ENCODE measurements around the gene PTPRH.
"Not testable (repeated sequence)": the region's sequence is repeated elsewhere in the genome, so short reads cannot be mapped to it uniquely, and the experiment has no call there.

The PTPRH gene

DNA sequence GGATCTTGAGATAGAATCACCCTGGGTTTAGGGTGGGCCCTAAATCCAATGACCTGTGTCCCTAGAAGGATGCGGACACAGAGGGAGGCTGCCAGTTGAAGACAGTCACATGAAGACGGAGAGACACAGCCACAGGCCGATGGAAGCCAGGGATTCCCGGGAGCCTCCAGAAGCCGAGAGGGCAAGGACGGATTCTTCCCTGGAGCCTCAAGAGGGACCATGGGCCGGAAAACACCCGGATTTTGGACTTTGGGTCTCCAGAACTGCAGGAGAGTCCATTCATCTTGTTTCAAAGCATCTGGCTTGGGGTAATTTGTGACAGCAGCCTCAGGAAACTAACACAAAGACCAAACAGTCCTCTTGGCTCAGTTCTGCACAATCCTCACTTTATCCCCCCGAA, 17.0 kb upstream of the PTPRH start:
- DNase-seq = no peak

DNA sequence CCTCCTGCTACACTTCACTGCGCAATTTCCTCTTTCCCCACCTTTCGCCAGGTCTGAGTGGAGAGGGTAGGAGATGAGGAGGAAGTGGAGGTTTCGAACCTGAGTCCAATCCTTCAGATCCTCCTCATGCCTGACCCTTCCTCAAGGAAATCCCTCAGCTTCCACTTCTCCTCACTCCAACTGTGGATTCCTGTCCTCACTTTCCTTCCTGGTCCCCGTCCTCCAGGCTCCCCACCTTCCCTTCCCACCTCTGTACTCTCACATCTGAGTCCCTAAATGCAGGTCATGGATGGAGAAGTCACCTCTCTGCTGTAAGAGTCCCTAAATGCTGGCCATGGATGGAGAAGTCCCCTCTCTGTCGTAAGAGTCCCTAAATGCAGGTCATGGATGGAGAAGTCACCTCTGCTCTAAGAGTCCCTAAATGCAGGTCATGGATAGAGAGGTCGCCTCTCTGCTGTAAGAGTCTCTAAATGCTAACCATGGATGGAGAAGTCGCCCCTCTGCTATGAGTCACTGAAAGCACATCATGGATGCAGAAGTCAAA, 16.2 kb upstream of the PTPRH start:
- peak; percentile 32 for DNase-seq

DNA sequence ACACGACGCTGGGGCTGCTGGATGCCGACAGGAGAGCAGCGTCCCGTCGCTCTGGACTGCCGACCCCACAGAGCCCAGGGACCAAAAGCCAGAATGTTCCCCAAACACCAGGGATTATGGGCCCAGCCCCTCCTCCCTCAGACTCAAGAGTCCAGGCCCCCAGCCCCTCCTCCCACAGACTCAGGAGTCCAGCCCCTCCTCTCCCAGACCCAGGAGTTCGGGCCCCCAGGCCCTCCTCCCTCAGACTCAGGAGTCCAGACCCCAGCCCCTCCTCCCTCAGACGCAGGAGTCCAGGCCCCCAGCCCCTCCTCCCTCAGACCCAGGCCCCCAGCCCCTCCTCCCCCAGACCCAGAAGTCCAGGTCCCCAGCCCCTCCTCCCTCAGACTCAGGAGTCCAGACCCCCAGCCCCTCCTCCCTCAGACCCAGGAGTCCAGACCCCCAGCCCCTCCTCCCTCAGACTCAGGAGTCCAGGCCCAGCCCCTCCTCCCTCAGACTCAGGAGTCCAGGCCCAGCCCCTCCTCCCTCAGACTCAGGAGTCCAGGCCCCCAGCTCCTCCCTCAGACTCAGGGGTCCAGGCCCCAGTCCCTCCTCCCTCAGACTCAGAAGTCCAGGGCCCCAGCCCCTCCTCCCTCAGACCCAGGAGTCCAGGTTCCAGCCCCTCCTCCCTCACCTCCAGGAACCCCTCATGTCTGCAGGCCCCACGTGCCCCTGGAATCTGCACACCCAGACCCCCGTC, 15.5 kb upstream of the PTPRH start:
- DNase-seq = not testable (repeated sequence)

DNA sequence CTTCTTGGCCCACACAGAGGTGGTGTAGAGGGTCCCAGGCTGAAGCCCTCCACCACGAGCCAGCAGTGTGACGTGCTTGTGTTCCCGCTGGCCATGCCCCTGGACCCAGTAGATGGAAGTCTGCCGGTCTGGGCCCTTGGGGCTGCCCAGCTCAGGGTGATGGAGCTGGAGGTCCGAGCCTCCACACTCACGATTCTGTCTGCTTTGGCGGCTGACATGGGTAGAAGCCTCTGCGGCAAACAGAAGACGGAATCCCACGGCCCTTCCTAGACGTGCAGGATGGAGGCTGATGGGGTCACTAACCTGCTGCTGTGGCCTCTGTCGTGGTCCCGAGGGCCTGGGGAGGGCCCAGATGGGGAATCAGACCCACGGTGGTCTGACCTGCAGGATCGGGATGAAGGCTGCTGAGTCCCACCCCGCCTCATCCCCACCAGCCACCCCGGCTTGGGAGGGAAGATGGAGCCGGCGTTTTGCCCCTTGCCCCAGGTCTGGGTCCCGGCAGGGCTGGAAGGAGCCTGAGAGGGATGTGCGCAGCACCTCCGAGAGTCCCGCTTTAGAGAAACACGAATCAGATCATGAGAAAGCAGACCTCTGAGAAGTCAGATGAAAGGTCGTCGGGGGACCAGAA, 14.9 kb upstream of the PTPRH start:
- DNase-seq = no peak

DNA sequence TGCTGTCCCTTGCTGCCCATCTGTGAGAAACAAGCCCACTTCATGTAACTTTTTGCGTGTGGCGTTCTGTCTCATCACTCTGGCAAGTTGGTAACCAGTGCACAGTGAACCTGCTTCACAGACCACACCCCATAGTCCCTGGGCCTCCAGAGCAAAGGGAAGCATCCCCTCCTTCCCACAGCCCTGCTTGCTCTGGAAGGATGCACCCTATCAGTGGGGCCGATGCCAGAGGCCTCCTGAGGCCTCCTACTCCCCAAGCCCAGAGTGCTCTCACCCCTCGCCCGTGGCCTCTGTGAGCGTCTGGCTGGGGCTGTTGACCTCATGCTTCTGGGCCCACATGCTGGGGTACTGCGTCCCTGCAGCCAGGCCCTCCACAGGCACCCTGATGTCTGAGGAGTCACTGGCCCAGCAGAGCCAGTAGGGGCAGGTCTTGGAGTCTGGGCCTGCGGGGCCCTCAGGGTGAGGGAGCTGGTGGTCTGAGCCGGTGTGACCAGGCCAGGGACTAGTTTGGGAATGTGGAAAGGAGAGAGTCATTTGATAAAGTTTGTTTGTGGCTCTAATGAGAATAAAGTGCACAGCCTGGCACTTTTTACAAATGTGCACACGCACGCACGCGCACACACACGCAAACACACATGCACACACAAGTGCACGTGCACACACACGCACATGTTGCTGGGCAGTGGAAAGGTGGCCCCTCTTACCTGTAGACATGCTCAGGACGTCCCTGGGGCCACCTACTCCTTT, 14.2 kb upstream of the PTPRH start:
- DNase-seq = no peak

DNA sequence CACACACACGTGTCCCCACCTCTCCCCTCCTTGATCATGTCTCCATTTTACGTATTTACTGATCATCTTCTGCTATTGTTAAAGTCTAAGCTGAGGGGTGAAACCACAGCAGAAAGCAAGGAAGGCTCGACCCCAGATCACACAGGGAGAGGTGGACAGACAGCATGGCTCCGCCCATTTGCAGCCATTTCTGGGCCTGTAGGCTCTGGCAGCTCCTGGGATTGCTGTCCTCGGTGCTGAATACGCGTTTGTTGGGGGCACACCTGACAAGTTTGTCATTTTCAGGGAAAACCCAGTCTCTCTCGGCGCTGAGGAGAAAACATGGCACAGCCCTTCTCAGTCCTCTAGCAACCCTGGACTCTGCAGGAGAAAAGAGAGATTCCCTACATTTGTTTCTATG, 11.2 kb upstream of the PTPRH start:
- peak; percentile 61 for DNase-seq

DNA sequence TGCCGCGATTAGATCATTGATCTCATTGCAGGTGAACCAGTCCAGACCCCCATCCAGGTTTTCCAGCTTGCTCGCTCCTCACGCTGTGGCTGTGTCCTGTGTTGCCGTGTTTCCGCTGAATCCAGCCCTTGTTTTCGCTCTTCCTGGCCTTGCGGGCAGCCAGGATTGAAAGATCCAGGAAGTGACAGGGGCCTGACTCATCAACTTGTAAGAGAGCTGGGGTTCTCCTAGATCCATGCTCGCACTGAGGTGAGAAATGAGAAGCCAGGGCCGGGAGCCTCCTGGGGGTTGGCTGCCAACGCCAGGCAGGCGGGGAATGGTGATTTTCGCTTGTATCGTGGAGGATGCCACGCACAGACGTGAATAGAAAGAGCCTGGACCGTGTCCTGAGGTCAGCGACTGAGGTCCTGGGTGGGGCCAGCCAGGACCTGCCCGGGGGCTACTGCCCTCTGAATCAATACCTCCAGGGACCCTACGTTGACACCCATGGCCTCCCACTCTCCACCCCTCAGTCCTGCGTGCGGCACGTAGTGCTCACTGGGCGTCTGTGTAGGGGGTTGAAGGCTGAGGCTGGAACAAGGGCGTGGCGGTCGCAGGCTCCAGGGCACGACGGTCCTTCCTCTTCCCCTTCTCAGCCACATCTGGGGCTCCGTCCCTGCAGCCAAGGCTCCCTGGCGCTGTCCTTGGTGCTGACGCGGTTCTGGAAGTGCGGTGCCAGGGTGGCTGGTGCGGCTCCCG, 7.3 kb upstream of the PTPRH start:
- DNase-seq = peak; percentile 92

DNA sequence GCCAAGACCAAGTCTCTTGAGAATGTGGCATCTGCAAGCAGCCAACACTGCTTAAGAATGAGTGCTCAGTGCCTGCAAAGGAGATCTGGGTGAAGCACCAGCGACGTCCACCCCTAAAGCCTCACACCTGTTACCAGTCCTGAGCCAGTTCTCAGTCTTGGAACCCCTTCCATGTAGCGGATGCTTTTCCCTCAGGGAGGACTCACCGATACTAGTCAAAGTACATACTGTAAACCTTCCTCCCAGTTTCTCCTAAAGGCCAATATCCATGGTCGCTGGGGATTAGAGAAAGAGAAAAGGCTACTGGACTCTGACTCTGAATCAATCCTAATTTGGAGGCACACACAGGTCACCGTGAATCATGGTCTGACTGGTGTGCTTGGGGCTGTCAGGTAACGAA, 4.2 kb upstream of the PTPRH start:
- DNase-seq = no peak

DNA sequence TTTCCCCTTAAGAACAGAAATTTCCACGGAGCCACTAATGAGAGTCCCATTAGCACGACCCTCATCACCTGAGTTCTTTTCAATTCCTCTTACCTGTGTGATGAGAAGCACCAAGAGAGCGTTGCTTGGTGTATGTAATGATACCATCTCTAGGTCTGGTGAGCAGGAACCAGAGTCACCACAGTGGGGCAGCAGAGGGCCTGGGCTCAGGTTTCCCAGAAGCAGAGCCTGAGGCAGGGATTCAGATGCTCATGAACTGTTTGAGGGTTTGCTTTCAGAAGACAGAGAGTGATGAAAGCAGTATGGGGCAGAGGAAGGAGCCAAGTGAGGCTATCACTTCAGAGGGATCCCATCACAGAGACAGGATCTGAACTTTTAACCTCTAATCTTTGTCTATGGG, 3.1 kb upstream of the PTPRH start:
- DNase-seq = peak; percentile 63

DNA sequence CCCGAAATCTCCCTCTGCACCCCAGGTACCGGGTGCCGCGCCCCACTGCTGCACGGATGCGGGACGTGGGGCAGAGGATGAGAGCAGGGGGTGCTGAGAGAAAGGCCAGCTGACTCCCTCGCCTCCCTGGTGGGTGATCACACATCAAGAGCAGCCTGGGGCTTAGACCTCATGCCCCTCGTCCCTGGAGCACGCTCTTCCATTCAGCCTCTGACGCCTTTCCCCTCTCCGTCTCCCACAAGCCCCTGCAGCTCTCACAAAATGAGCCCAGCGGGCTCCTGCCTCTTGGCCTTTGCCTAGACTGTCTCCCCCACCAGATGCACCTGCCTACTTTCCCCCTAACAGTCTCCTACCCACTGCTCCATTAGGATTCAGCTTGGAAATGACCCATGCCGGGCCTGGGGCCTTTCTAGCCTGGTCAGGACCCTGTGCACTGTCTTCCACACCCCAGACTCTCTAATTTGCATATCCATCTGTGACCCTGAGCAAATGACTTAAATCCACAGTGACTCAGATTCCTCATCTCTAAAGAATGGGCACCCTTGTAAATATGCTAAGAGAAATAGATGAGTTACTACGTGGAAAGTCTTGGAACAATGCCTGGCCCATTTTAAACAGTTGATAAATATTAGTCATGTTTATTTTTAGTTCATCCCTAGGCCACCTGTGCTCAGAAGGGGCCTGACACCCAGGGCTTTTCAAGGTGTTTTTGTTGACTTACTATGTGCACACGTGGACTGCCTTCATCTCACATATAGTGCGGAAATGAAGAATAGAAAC, 582 bp upstream of the PTPRH start:
- DNase-seq = no peak

DNA sequence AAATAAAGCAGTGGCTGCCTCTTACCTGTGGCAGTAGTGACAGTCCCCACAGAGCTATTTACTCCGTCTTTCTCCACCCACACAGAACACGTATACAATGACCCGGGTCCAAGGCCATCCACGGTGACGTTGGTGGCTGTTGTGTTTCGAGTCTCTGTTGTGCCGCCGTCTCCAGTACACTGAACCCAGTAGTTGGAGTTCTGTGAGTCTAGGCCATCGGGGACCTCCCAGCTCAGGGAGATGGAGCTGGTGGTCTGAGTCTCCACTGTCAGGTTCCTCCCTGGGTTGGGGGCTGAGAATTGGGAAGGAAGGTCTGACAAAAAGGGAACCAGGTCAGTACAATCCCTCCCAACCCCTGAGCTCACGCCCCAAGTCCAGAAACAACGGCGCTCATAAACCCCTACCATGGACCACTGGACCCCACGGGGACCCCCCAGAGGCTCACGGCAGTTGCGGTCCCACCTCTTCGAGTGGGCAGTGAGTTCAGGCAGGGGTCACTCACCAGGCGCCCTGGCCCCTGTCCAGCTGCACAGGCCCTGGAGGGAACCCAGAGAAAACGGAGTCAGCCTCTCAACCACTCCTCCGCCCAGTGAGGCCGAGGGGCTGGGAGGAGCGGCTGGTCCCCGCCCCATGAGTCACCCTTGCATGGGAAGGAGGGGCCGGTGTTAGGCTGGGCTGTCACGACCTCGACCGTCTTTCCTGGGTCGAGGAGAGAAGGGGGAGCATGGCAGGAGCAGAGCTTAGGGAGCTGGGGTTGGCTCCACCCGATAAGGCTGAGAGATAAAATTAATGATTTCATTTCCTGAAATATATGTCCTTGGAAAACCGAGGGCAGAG, 2.4 kb downstream of the PTPRH start:
- DNase-seq = peak; percentile 94

DNA sequence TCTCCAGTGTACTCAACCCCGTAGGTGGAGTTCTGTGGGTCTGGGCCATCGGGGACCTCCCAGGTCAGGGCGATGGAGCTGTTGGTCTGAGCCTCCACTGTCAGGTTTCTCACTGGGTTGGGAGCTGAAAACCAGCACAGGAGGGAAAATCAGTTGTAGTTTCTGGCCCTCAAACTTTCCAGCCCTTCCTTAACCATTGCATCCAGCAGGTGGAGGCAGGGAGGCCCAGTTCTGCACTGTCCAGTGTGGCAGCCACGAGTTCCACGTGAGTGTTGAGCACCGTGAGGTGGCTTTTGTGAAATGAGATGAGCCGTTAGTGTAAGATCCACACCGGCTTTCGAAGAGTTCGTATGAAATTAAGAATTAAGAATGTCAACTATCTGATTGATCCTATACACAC, 7.1 kb downstream of the PTPRH start:
- DNase-seq = peak; percentile 40

DNA sequence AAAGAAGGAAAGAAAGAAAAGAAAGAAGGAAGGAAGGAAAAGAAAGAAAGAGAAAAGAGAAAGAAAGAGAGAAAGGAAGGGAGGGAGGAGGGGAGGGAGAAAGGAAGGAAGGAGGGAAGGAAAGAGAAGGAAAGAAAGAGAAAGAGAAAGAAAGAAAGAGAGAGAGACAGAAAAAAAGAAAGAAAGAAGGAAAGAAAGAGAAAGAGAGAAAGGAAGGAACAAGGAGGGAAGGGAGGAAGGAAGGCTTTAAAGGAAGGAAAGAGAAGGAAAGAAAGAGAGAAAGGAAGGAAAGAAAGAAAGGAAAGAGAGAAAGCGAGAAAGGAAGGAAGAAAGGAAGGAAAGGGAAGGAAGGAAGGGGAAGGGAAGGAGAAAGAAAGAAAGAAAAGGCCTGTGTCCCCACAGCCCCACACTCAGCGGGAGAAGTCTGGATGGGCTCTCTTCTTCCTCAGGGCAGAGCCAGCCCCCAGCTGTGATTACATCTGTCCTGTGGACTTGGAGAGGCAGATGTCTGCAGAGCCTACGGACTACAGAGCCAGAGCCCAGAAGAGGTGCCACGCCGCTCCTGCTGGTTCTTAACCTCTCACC, 9.6 kb downstream of the PTPRH start:
- DNase-seq = no peak

DNA sequence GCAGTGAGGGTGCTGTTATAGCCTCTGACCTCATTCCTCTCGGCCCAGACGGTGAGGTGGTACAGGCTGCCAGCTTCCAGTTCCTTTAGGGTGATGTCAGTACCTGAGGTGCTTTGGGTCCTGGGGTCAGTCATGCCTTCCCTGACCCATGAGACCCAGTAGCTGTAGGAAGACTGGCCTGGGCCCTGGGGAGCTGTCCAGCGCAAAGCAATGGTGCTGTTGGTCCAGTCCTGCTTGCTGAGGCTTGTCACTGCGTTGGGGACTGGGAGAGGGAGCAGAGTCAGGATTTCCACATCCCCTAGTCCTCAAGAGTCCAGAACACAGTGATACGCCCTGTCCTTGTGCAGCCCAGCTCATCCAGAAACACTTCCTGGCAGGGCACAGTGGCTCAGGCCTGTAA, 10.7 kb downstream of the PTPRH start:
- no peak for DNase-seq

DNA sequence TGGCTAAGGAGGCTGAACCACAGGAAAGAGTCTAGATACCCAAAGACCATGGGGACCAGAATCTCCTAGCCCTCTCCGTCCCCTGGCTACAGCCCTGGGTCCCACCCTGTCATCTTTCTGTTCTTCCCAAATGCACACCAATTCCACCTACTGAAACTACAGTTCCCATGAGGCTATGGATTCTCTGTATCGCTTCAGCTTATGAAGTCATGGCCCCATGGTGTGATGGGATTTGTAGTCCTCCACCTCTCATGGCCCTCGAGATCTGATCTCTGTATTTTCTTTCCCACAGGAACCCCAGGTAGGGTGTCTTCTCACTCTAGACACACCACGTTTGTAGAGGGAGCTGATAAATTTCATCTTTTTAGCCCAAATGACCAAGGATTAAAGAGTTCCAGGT, 11.8 kb downstream of the PTPRH start:
- DNase-seq = peak; percentile 69

DNA sequence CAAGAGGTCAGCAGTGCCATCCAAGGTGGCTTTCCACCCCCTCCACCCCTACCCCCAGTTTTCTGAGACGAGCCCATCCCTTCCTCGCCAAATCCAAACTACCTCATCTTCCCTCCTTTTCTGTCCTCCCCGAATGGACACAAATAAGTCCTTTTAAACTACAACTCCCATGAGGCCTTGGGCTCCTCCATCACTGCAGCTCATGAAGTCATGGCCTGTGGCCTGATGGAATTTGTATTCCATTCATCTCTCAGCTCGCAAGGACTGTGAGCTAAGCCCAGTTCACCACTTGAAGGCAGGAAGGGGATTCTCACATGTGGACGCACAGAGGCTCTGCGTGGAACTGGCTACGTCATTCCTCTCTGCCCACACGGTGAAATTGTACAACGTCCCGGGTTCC, 12.5 kb downstream of the PTPRH start:
- peak; percentile 45 for DNase-seq

DNA sequence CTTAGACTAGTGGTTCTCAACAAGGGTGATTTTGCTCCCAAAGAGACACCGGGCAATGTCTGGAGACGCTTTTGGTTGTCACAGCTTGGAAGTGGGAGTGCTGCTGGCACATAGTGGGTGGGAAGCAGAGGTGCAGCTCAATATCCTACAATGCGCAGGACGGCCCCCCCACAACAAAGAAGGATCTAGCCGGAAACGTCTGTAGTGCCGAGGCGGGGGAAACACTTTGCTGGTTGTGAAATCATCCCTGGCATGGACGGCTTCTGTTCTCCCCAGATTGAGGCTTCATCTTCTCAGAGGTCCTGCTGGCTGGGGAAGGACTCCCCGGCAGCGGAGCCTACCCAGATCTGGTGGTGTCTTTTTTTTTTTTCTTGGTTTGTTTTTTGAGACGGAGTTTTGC, 15.8 kb downstream of the PTPRH start:
- DNase-seq = no peak

DNA sequence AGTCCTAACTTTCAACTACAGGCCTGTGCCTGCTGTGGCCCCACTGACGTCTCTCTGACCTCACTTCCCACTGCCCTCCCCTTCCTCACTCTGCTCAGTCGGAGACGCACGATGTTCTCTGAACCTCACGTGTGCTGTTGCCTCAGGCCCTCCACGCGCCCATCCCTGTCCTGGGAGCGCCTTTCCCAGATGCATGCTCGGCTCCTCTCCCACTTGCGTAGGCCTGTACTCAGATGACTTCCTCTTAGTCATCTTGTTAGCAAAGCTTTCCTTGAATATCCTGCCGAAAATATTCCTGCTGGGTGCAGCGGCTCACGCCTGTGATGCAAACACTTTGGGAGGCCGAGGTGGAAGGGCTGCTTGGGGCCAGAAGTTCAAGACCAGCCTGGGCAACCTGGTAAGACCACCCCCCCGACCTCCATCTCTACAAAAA, 19.9 kb downstream of the PTPRH start:
- DNase-seq = no peak

DNA sequence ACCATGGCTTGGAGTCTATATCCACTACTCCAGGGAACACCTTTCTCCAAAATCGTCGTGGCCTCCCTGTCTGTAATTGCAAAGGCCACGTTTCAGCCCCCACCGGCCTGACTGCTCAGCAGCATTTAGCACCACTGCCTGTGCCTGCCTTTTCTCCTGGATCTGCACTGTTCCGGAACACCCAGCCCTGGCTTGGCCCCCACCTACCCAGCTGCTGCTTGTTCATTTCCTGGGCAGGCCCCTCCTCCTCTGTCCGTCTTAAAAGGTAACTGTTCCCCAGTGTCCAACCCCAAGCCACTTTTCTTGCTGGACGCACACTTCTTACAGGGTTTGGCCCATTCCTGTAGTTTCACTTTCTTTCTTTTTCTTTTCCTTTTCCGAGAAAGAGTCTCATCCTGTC, 20.7 kb downstream of the PTPRH start:
- no peak for DNase-seq

DNA sequence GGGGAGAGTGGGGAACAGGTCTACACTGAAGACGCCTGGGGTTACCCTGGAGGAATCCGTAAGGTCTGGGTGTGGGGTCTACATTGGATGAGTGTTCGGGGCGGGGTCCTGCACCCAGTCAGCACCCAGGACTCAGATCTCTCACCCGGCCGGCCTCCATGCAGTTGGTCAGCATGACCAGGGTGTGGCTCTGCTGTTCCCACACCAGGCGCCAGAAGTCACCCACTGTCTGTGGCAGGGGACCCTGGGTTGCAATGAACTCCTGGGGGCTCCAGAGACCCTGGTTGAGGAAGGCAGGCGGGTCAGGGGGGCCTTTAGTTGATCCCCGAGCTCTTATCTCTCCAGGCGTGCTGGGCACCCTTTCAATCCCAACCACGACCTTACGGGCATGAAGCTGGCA, 23.2 kb downstream of the PTPRH start:
- DNase-seq = no peak

DNA sequence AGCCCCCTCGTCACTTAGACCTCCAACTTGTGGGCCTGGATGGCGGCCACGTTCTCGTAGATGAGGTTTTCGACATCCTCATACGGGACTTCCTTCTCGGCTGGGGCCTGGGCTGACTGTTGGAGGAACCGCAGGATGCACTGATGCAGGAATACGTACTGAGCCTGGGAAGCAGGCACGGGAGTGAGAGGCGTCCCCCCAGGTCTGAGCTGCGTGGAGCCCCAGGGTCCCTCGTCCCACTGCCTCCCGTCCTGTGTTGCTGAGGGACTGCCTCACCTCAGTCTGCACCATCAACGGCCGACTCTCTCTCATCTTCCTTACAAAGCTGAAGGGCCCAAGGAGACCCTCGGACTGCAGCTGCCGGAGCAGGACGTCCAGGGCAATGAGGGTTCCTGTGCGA, 27.6 kb downstream of the PTPRH start:
- no peak for DNase-seq

Data from hematopoietic multipotent progenitor cell treated with erythropoietin and hydrocortisone succinate and interleukin-3 and kit ligand, for 6 days (in vitro differentiated cells).